K562 (cell line): ENCODE results near the gene DUS3L. TPM values are rescaled to one million over a fixed set of nuclear protein-coding genes. Genes with fewer than 3 reads are reported as not detected.

Experiments
- ADNP ChIP-seq: fragments of 200-800 bp; sonication (Bioruptor generic); IDR thresholded peaks from 2 replicates; pipeline ENCODE4 v1.6.1; 2016; ENCODE audit warnings: missing genetic modification characterization, missing compliant biosample characterization
- BCOR ChIP-seq: fragments of 450-650 bp; IDR thresholded peaks from 2 replicates; pipeline ENCODE4 v1.6.1; 2016
- BHLHE40 ChIP-seq: IDR thresholded peaks from 2 replicates; pipeline ENCODE4 v1.6.1; 2011; ENCODE audit warnings: low read length, improper control_type of control experiment
- ETV6 ChIP-seq, 3 experiments: fragments of 150-350 bp in 1 of 3; sonication (generic) in 1 of 3; formaldehyde crosslinking in 1 of 3; IDR thresholded peaks; 2 replicates each; pipeline versions ENCODE4 v1.6.1 to v1.8.0; 2014 to 2022; ENCODE audit warnings: borderline replicate concordance in 2 of 3, low read depth in 2 of 3, antibody characterized with exemption in 1 of 3, low read length in 1 of 3, mild to moderate bottlenecking in 1 of 3, missing genetic modification reagents in 1 of 3
- GTF2E2 ChIP-seq: fragments of 200-800 bp; sonication (Bioruptor generic); IDR thresholded peaks from 2 replicates; pipeline ENCODE4 v1.6.1; 2016; ENCODE audit warnings: missing genetic modification characterization, missing compliant biosample characterization
- HMBOX1 ChIP-seq: sonication (generic); IDR thresholded peaks from 2 replicates; pipeline ENCODE4 v1.6.1; 2016
- KAT8 ChIP-seq: fragments of 450-650 bp; IDR thresholded peaks from 2 replicates; pipeline ENCODE4 v1.6.1; 2016; ENCODE audit warnings: low read depth, mild to moderate bottlenecking
- KHSRP ChIP-seq: fragments of 450-650 bp; IDR thresholded peaks from 2 replicates; pipeline ENCODE4 v1.6.1; 2017
- MAZ ChIP-seq, 2 experiments: fragments of 450-650 bp in 1 of 2; sonication (generic) in 1 of 2; formaldehyde crosslinking; IDR thresholded peaks in 1 of 2; conservative IDR thresholded peaks in 1 of 2; 2 replicates each; pipeline versions ENCODE4 v1.4.0 to v1.5.0; 2020; ENCODE audit warnings: mild to moderate bottlenecking in 1 of 2, missing genetic modification reagents in 1 of 2
- MEF2D ChIP-seq: conservative IDR thresholded peaks from 2 replicates; pipeline ENCODE4 v1.6.1; 2016; ENCODE audit warnings: low read depth, missing genetic modification characterization, missing compliant biosample characterization
- PHF20 ChIP-seq: fragments of 450-650 bp; IDR thresholded peaks from 2 replicates; pipeline ENCODE4 v1.6.1; 2018; ENCODE audit not compliant: partially characterized antibody
- POLR2AphosphoS5 ChIP-seq: IDR thresholded peaks from 2 replicates; pipeline ENCODE4 v1.6.1; 2011; ENCODE audit warnings: mild to moderate bottlenecking, low read depth, low read length, moderate library complexity; ENCODE audit not compliant: control insufficient read depth, insufficient read depth
- RBFOX2 ChIP-seq: fragments of 200-400 bp; formaldehyde crosslinking; IDR thresholded peaks from 2 replicates; pipeline ENCODE4 v1.6.1; 2017; ENCODE audit warnings: low read depth, mild to moderate bottlenecking, low read length, moderate library complexity
- RFX5 ChIP-seq: IDR thresholded peaks from 2 replicates; pipeline ENCODE4 v1.6.1; 2011; ENCODE audit warnings: low read depth, mild to moderate bottlenecking, improper control_type of control experiment, low read length
- SFPQ ChIP-seq: fragments of 200-400 bp; formaldehyde crosslinking; IDR thresholded peaks from 2 replicates; pipeline ENCODE4 v1.6.1; 2017; ENCODE audit warnings: mild to moderate bottlenecking, low read depth, low read length, moderate library complexity
- SIRT6 ChIP-seq: IDR thresholded peaks from one replicate; pipeline ENCODE4 v1.6.1; 2012; ENCODE audit warnings: low read depth, mild to moderate bottlenecking, control low read depth, inconsistent platforms, low read length, moderate library complexity
- ZNF3 ChIP-seq: fragments of 250-450 bp; sonication (Bioruptor Pico); IDR thresholded peaks from 2 replicates; pipeline ENCODE4 v1.5.0; 2021; ENCODE audit warnings: mild to moderate bottlenecking, moderate library complexity
- ZNF384 ChIP-seq: IDR thresholded peaks from 2 replicates; pipeline ENCODE4 v1.6.1; 2012; ENCODE audit warnings: low read depth, low read length, improper control_type of control experiment
- ZNF431 ChIP-seq: sonication (generic); formaldehyde crosslinking; IDR thresholded peaks from 2 replicates; pipeline ENCODE4 v1.8.0; 2022; ENCODE audit warnings: mild to moderate bottlenecking, missing genetic modification reagents
- polyA plus RNA-seq, 8 experiments: library from polyadenylated mRNA; depleted of rRNA in 4 of 8; stranded (reverse) in 5 of 8; unstranded in 3 of 8; fragments of >200 nt; fragmentation: Nextera tagmentation in 2 of 8; fragmentation: Illumina TruSeq in 1 of 8; extraction: Ambion mirVana in 2 of 8; extraction: Trizol in 1 of 8; gene quantifications; 2 replicates each; pipeline versions ENCODE4 v1.2.1 to v1.2.3, GENCODE V29; 2011 to 2014; ENCODE audit warnings: inconsistent platforms in 1 of 8, missing spikeins in 1 of 8
- total RNA-seq, 7 experiments: library from RNA; depleted of rRNA in 6 of 7; stranded (reverse); fragments of >200 nt in 6 of 7; fragmentation: Illumina TruSeq in 2 of 7; extraction: Trizol in 2 of 7; gene quantifications; 2 replicates each; pipeline versions ENCODE4 v1.2.1 to v1.2.3, GENCODE V29; 2011 to 2021; ENCODE audit warnings: low replicate concordance in 1 of 7
- TF ChIP-seq, protein P1 (sequence below): fragments of 450-650 bp; formaldehyde crosslinking; IDR thresholded peaks from 2 replicates; pipeline ENCODE4 v1.4.0; 2020; ENCODE audit warnings: mild to moderate bottlenecking, moderate library complexity
- TF ChIP-seq, protein P2 (sequence below): fragments of 250-450 bp; sonication (Bioruptor Pico); IDR thresholded peaks from 2 replicates; pipeline ENCODE4 v1.8.0; 2021; ENCODE audit warnings: borderline replicate concordance, mild to moderate bottlenecking, moderate library complexity; ENCODE audit not compliant: poor library complexity, severe bottlenecking

The DUS3L gene
- total and polyA plus RNA-seq, 9 of the 15 experiments (the other 6 are each of a cell fraction or from before 2014, with no cell fraction given) = 1.7 to 102 (median 77.5) TPM

- TF ChIP-seq HMBOX1 (no peak), BHLHE40 (peak; percentile 80), RBFOX2 (peak; percentile 59), ADNP (peak; percentile 72; the same call in 1 of the 2 replicates), MEF2D (tag) (peak; percentile 77; the same call in 1 of the 2 replicates), MAZ (CRISPR knock-in tag; conservative IDR thresholded peaks at IDR 0.05 in 1 of 2, IDR thresholded peaks at IDR 0.05 in 1 of 2) (peak; percentile 86 to 93), RFX5 (no peak), KAT8 (no peak), POLR2AphosphoS5 (peak; percentile 97), BCOR (peak; percentile 95), ZNF384 (no peak), ZNF431 (CRISPR knock-in tag) (0 out of 2 replicates have a peak, but pooled peaks have one; percentile 31), SFPQ (no peak), SIRT6 (no peak), KHSRP (peak; percentile 61; the same call in 1 of the 2 replicates), PHF20 (no peak), GTF2E2 (no peak), ZNF3 (CRISPR knock-in tag) (no peak), ETV6 (IDR thresholded peaks at IDR 0.05; ENCODE audit: borderline replicate concordance in 1 of 2, low read depth in 2 of 2, low read length in 1 of 2) (no peak; a peak in 1 of 4 replicates), ETV6 (CRISPR knock-in tag; IDR thresholded peaks at IDR 0.05; ENCODE audit: borderline replicate concordance) (peak; percentile 60; the same call in 1 of the 2 replicates)
- TF ChIP-seq, protein P1, sequence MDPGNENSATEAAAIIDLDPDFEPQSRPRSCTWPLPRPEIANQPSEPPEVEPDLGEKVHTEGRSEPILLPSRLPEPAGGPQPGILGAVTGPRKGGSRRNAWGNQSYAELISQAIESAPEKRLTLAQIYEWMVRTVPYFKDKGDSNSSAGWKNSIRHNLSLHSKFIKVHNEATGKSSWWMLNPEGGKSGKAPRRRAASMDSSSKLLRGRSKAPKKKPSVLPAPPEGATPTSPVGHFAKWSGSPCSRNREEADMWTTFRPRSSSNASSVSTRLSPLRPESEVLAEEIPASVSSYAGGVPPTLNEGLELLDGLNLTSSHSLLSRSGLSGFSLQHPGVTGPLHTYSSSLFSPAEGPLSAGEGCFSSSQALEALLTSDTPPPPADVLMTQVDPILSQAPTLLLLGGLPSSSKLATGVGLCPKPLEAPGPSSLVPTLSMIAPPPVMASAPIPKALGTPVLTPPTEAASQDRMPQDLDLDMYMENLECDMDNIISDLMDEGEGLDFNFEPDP (CRISPR knock-in tag) = no peak
- TF ChIP-seq, protein P2, sequence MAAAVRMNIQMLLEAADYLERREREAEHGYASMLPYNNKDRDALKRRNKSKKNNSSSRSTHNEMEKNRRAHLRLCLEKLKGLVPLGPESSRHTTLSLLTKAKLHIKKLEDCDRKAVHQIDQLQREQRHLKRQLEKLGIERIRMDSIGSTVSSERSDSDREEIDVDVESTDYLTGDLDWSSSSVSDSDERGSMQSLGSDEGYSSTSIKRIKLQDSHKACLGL (CRISPR knock-in tag) = no peak
These were observed 8.6 kb upstream of the DUS3L start (continued) for GRCh38 chr19:5799247-5800241.
